Stomach smooth muscle (tissue), 2 donors: ENCODE data around the gene VAV2.

ENCODE experiments used
- H3K27ac ChIP-seq: one replicate; pipeline ENCODE4 v1.7.0; 2013; ENCODE audit warnings: mild to moderate bottlenecking, low read length, inconsistent platforms
- H3K27me3 ChIP-seq, 2 donors: one replicate each; pipeline ENCODE4 v1.7.0; 2013; ENCODE audit warnings: low read length in 2 of 2; ENCODE audit not compliant: insufficient read depth in 2 of 2, control insufficient read depth in 1 of 2
- H3K36me3 ChIP-seq, 2 donors: one replicate each; pipeline ENCODE4 v1.7.0; 2013; ENCODE audit warnings: low read length in 2 of 2; ENCODE audit not compliant: control insufficient read depth in 2 of 2, insufficient read depth in 2 of 2
- H3K4me1 ChIP-seq: one replicate; pipeline ENCODE4 v1.7.0; 2013; ENCODE audit warnings: low read length; ENCODE audit not compliant: control insufficient read depth, insufficient read depth
- H3K4me3 ChIP-seq, 2 donors: one replicate each; pipeline ENCODE4 v1.7.0; 2013; ENCODE audit warnings: low read length in 2 of 2
- H3K9ac ChIP-seq, 2 donors: one replicate each; pipeline ENCODE4 v1.7.0; 2013; ENCODE audit warnings: low read length in 2 of 2, mild to moderate bottlenecking in 1 of 2
- H3K9me3 ChIP-seq, 2 donors: one replicate each; pipeline ENCODE4 v1.7.0; 2013; ENCODE audit warnings: low read length in 2 of 2; ENCODE audit not compliant: control insufficient read depth in 2 of 2
- donor health status: healthy.
- donor health status: Pancreatic carcinoma.

The VAV2 gene

DNA sequence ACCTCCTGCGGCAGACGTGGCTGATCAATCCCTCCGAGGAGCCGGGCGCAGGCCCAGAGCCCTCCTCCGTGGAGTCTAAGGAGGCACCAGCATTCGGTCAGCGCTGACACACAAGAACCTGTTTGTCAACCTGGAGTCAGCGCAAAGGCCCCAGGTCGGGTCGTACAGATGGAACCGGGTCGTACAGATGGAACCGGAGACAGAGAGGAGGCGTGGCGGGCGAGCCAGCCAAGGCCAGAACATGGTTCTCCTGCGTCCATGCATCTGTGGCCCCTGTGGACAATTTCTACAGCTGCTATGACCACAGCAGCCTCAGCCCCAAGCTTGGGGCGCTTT, 128.9 kb downstream of the VAV2 start:
- H3K4me3 ChIP-seq, result peak overlapping the region in 1 of 2 donors; percentile 29
- peaks cover 9% of the 10 kb centered on the region for H3K4me1 ChIP-seq
- no peak overlapping the region for H3K9ac ChIP-seq
- no peaks in the 10 kb centered on the region for H3K27me3 ChIP-seq
- H3K27ac ChIP-seq, result no peak overlapping the region
- no peaks in the 10 kb centered on the region for H3K36me3 ChIP-seq
- H3K9me3 ChIP-seq, result peaks cover 0 to 13% of the 10 kb centered on the region in 2 donors

- H3K4me3 ChIP-seq, result peak overlapping the region in 1 of 2 donors; percentile 29
These were observed 129.4 kb downstream of the VAV2 start for GRCh38 chr9:133862585-133863256.

GRCh38 chr9:133861692-133862091, 130.4 kb downstream of the VAV2 start:
- peaks cover 0 to 13% of the 10 kb centered on the region in 2 donors for H3K9me3 ChIP-seq
- no peaks in the 10 kb centered on the region for H3K36me3 ChIP-seq
- H3K4me1 ChIP-seq, result peaks cover 9% of the 10 kb centered on the region
- H3K4me3 ChIP-seq, result no peak overlapping the region
- H3K27me3 ChIP-seq, result no peaks in the 10 kb centered on the region
- H3K9ac ChIP-seq, result no peak overlapping the region
- H3K27ac ChIP-seq, result no peak overlapping the region

More at GRCh38 chr9:133862585-133863256, 129.4 kb downstream of the VAV2 start:
- H3K36me3 ChIP-seq, result no peaks in the 10 kb centered on the region
- peaks cover 0 to 13% of the 10 kb centered on the region in 2 donors for H3K9me3 ChIP-seq
- H3K9ac ChIP-seq, result no peak overlapping the region
- no peaks in the 10 kb centered on the region for H3K27me3 ChIP-seq
- no peak overlapping the region for H3K27ac ChIP-seq
- peaks cover 9% of the 10 kb centered on the region for H3K4me1 ChIP-seq

GRCh38 chr9:133861086-133861485, 131.0 kb downstream of the VAV2 start:
- H3K4me1 ChIP-seq, result peaks cover 9% of the 10 kb centered on the region

GRCh38 chr9:133858771-133859170, 133.4 kb downstream of the VAV2 start:
- Histone ChIP-seq H3K4me3 (no peak overlapping the region), H3K36me3 (no peaks in the 10 kb centered on the region)

More at GRCh38 chr9:133861086-133861485, 131.0 kb downstream of the VAV2 start:
- Histone ChIP-seq H3K9ac (no peak overlapping the region), H3K9me3 (peaks cover 0 to 13% of the 10 kb centered on the region in 2 donors), H3K36me3 (no peaks in the 10 kb centered on the region), H3K27ac (no peak overlapping the region), H3K27me3 (no peaks in the 10 kb centered on the region), H3K4me3 (no peak overlapping the region)

GRCh38 chr9:133857639-133858038, 134.5 kb downstream of the VAV2 start:
- H3K27ac ChIP-seq, result no peak overlapping the region
- H3K9ac ChIP-seq, result no peak overlapping the region
- H3K9me3 ChIP-seq, result no peaks in the 10 kb centered on the region
- no peaks in the 10 kb centered on the region for H3K27me3 ChIP-seq
- no peaks in the 10 kb centered on the region for H3K36me3 ChIP-seq
- H3K4me3 ChIP-seq, result no peak overlapping the region
- H3K4me1 ChIP-seq, result no peaks in the 10 kb centered on the region

More at GRCh38 chr9:133858771-133859170, 133.4 kb downstream of the VAV2 start:
- Histone ChIP-seq H3K4me1 (peaks cover 4% of the 10 kb centered on the region), H3K27ac (no peak overlapping the region), H3K9ac (no peak overlapping the region), H3K9me3 (no peaks in the 10 kb centered on the region), H3K27me3 (no peaks in the 10 kb centered on the region)

DNA sequence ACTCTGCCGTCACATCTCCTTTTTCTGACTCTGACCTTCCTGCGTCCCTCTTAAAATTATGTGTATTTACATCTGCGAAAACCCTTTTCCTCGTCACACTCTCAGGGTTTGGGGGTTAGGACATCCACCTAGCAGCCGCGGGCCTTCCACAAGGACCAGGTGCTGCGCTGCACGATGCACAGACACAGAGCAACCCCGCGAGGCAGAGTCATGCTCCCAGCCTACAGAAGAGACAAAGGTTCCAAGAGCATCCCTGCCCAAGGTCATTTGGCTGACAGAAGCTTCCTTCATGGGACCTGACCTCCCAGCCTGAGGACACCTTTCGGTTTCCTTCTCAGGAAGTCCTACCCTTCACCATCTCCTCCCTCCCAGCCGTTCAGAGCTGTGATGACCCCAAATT, 135.3 kb downstream of the VAV2 start:
- Histone ChIP-seq H3K27me3 (no peaks in the 10 kb centered on the region), H3K27ac (no peak overlapping the region), H3K36me3 (no peaks in the 10 kb centered on the region), H3K9me3 (no peaks in the 10 kb centered on the region), H3K4me1 (no peaks in the 10 kb centered on the region), H3K9ac (no peak overlapping the region), H3K4me3 (no peak overlapping the region)

- H3K4me3 ChIP-seq, result no peak overlapping the region
- no peak overlapping the region for H3K27ac ChIP-seq
- H3K27me3 ChIP-seq, result no peaks in the 10 kb centered on the region
- H3K9ac ChIP-seq, result no peak overlapping the region
- H3K9me3 ChIP-seq, result no peaks in the 10 kb centered on the region
- H3K4me1 ChIP-seq, result no peaks in the 10 kb centered on the region
- no peaks in the 10 kb centered on the region for H3K36me3 ChIP-seq
These were observed 136.2 kb downstream of the VAV2 start for GRCh38 chr9:133855802-133856521.

DNA sequence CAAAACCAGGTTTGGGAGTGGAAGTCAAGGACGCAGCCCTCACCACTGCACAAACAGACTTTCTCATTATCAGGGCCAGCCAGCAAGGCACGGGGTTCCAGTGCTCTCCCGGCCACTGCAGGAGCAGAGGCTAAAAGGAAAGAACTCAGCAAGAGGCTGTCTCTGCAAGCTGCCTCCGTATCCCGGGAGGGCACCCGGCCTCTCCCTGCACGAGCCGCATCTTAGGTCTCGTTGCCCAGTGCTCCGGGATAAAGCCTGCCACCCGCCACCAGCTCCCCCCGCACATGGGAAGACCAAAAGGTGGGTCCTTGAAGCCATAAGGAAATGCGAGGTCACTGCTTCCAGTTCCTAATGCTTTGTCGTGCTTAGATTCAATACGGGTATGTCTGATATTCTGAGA, 136.8 kb downstream of the VAV2 start:
- Histone ChIP-seq H3K9me3 (no peaks in the 10 kb centered on the region), H3K27ac (no peak overlapping the region), H3K9ac (no peak overlapping the region), H3K36me3 (no peaks in the 10 kb centered on the region), H3K27me3 (no peaks in the 10 kb centered on the region), H3K4me1 (no peaks in the 10 kb centered on the region), H3K4me3 (no peak overlapping the region)

DNA sequence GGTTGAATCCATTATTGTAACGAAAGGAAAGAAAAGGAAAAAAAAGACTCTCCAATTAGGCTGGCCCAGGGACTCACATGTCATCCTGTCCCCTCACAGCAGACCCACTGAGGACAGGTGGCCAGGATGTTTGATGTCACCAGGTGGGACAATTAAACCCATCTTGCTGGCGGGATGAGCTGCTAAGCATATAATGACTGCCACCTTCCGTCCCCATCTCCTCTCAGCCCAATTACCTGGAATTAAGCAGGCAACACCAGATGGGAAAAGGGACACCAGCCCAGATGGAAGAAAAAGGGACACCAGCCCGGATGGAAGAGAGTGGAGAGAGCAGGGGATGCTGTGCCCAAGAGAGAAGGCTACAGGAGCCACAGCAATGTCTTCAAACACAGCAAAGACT, 137.4 kb downstream of the VAV2 start:
- Histone ChIP-seq H3K27me3 (no peaks in the 10 kb centered on the region), H3K4me1 (no peaks in the 10 kb centered on the region), H3K27ac (no peak overlapping the region), H3K36me3 (no peaks in the 10 kb centered on the region), H3K4me3 (no peak overlapping the region), H3K9ac (no peak overlapping the region), H3K9me3 (no peaks in the 10 kb centered on the region)

- no peak overlapping the region for H3K4me3 ChIP-seq
- H3K9ac ChIP-seq, result no peak overlapping the region
- no peaks in the 10 kb centered on the region for H3K9me3 ChIP-seq
- no peak overlapping the region for H3K27ac ChIP-seq
- no peaks in the 10 kb centered on the region for H3K4me1 ChIP-seq
- no peaks in the 10 kb centered on the region for H3K36me3 ChIP-seq
- no peaks in the 10 kb centered on the region for H3K27me3 ChIP-seq
These were observed 138.1 kb downstream of the VAV2 start for GRCh38 chr9:133854048-133854447.
